OCI-LY1 (cell line): Measurements from ENCODE around the gene MYZAP.

ENCODE experiments used
- H2AFZ ChIP-seq: fragments of 200-600 bp; sonication (generic), shearing (Covaris generic); 2 replicates; pipeline ENCODE4 v1.6.0; 2014; ENCODE audit warnings: antibody characterized with exemption, mild to moderate bottlenecking, low read length
- H3F3A ChIP-seq: fragments of 200-600 bp; sonication (generic), shearing (Covaris generic); 2 replicates; pipeline ENCODE4 v1.6.0; 2014; ENCODE audit warnings: mild to moderate bottlenecking, antibody characterized with exemption, low read length, moderate library complexity; ENCODE audit not compliant: insufficient read depth
- H3K27ac ChIP-seq: fragments of 200-600 bp; sonication (generic); 2 replicates; pipeline ENCODE4 v1.5.1; 2014; ENCODE audit warnings: low read length, mixed run types, mild to moderate bottlenecking, low read depth; ENCODE audit not compliant: poor library complexity, severe bottlenecking
- H3K27me3 ChIP-seq: fragments of 200-600 bp; sonication (generic); 2 replicates; pipeline ENCODE4 v1.6.0; 2014; ENCODE audit warnings: antibody characterized with exemption, mild to moderate bottlenecking, low read length, moderate library complexity; ENCODE audit not compliant: insufficient read depth
- H3K36me3 ChIP-seq: fragments of 200-600 bp; sonication (generic); 2 replicates; pipeline ENCODE4 v1.6.1; 2014; ENCODE audit warnings: mild to moderate bottlenecking, antibody characterized with exemption, low read length, moderate library complexity, mixed read lengths; ENCODE audit not compliant: insufficient read depth
- H3K4me1 ChIP-seq: fragments of 200-600 bp; sonication (generic); 2 replicates; pipeline ENCODE4 v1.5.1; 2014; ENCODE audit warnings: mild to moderate bottlenecking, low read length, moderate library complexity; ENCODE audit not compliant: insufficient read depth, severe bottlenecking
- H3K4me2 ChIP-seq: fragments of 200-600 bp; sonication (generic), shearing (Covaris generic); 2 replicates; pipeline ENCODE4 v1.6.1; 2014; ENCODE audit warnings: low read length
- H3K4me3 ChIP-seq: fragments of 200-600 bp; sonication (generic); 2 replicates; pipeline ENCODE4 v1.5.1; 2014; ENCODE audit warnings: low read length, low read depth, mild to moderate bottlenecking, mixed read lengths; ENCODE audit not compliant: poor library complexity, severe bottlenecking
- H3K79me2 ChIP-seq: fragments of 200-600 bp; shearing (Covaris generic); 2 replicates; pipeline ENCODE4 v1.6.1; 2016; ENCODE audit warnings: mixed run types, low read length, mixed read lengths; ENCODE audit not compliant: insufficient read depth
- H3K9ac ChIP-seq: fragments of 200-600 bp; sonication (generic), shearing (Covaris generic); 2 replicates; pipeline ENCODE4 v1.6.1; 2014; ENCODE audit warnings: mild to moderate bottlenecking, low read length, mixed read lengths
- H3K9me2 ChIP-seq: fragments of 200-600 bp; sonication (generic), shearing (Covaris generic); 2 replicates; pipeline ENCODE4 v1.6.1; 2014; ENCODE audit warnings: low read depth, mild to moderate bottlenecking, low read length, mixed read lengths
- H3K9me3 ChIP-seq: fragments of 200-600 bp; shearing (Covaris generic); 2 replicates; pipeline ENCODE4 v1.6.1; 2014; ENCODE audit warnings: low read length, mixed read lengths
- H4K20me1 ChIP-seq: fragments of 200-600 bp; sonication (generic), shearing (Covaris generic); 2 replicates; pipeline ENCODE4 v1.6.0; 2016; ENCODE audit warnings: mild to moderate bottlenecking, low read length; ENCODE audit not compliant: insufficient read depth
- CTCF ChIP-seq: fragments of 200-600 bp; sonication (generic), shearing (Covaris generic); IDR thresholded peaks from 2 replicates; pipeline ENCODE4 v1.5.1; 2017; ENCODE audit warnings: mild to moderate bottlenecking, antibody characterized with exemption, low read length, moderate library complexity, mixed read lengths
- EZH2 ChIP-seq: fragments of 200-600 bp; sonication (generic), shearing (Covaris generic); IDR thresholded peaks from 2 replicates; pipeline ENCODE4 v1.8.0; 2017; ENCODE audit warnings: borderline replicate concordance, mixed run types, mild to moderate bottlenecking, antibody characterized with exemption, low read length, moderate library complexity, mixed read lengths

The MYZAP gene

GRCh38 chr15:57580428-57580827, 11.3 kb upstream of the MYZAP start:
- Histone ChIP-seq H2AFZ (no peak overlapping the region), H3K27ac (no peak overlapping the region), H3K4me1 (no peaks in the 10 kb centered on the region), H3K4me3 (no peak overlapping the region), H3K4me2 (no peak overlapping the region), H3F3A (no peaks in the 10 kb centered on the region), H3K9me3 (no peaks in the 10 kb centered on the region), H3K79me2 (no peaks in the 10 kb centered on the region), H4K20me1 (no peaks in the 10 kb centered on the region), H3K9me2 (no peaks in the 10 kb centered on the region), H3K9ac (no peak overlapping the region), H3K27me3 (no peaks in the 10 kb centered on the region), H3K36me3 (no peaks in the 10 kb centered on the region)
- no peak for TF ChIP-seq EZH2
- no peak for TF ChIP-seq CTCF

- Histone ChIP-seq H3K36me3 (no peaks in the 10 kb centered on the region), H3K9ac (no peak overlapping the region), H2AFZ (no peak overlapping the region), H3K4me2 (no peak overlapping the region), H3F3A (no peaks in the 10 kb centered on the region), H3K27ac (no peak overlapping the region), H3K79me2 (no peaks in the 10 kb centered on the region), H3K27me3 (no peaks in the 10 kb centered on the region), H3K4me1 (no peaks in the 10 kb centered on the region), H3K9me2 (no peaks in the 10 kb centered on the region), H3K4me3 (no peak overlapping the region), H4K20me1 (no peaks in the 10 kb centered on the region), H3K9me3 (no peaks in the 10 kb centered on the region)
- no peak for TF ChIP-seq CTCF
These were observed 10.8 kb upstream of the MYZAP start for GRCh38 chr15:57580866-57581265.

GRCh38 chr15:57582090-57582489, 9.6 kb upstream of the MYZAP start:
- Histone ChIP-seq H3K9ac (no peak overlapping the region), H3K9me2 (no peaks in the 10 kb centered on the region), H3K27me3 (no peaks in the 10 kb centered on the region), H3K4me2 (no peak overlapping the region), H3K9me3 (no peaks in the 10 kb centered on the region), H3K36me3 (no peaks in the 10 kb centered on the region), H4K20me1 (no peaks in the 10 kb centered on the region), H3K4me3 (no peak overlapping the region), H3K27ac (no peak overlapping the region), H3F3A (no peaks in the 10 kb centered on the region), H3K79me2 (no peaks in the 10 kb centered on the region), H3K4me1 (no peaks in the 10 kb centered on the region), H2AFZ (no peak overlapping the region)
- TF ChIP-seq EZH2, result no peak
- no peak for TF ChIP-seq CTCF
